Activated CD4-positive, alpha-beta T cell treated with anti-CD3 and anti-CD28 coated beads, Interleukin-2, amount 50 U/mL, for 24 hours (primary cell): ENCODE measurements around the gene DHX32.

Source experiments
- DNase-seq, 2 donors: peaks; one replicate each; pipeline ENCODE4 v3.0.0-alpha.2; 2020; ENCODE audit warnings: low read depth in 1 of 2, low spot score in 1 of 2

Gene DHX32

GRCh38 chr10:125850766-125851731, 30.0 kb downstream of the DHX32 start:
- DNase-seq: no peak

GRCh38 chr10:125849448-125849847, 31.6 kb downstream of the DHX32 start:
- no peak for DNase-seq

- no peak for DNase-seq
These were observed 32.2 kb downstream of the DHX32 start for GRCh38 chr10:125848857-125849256.

- DNase-seq: no peak
These were observed 32.7 kb downstream of the DHX32 start for GRCh38 chr10:125848371-125848770.

- DNase-seq: no peak
These were observed 34.2 kb downstream of the DHX32 start for GRCh38 chr10:125846894-125847293.

GRCh38 chr10:125845617-125846016, 35.5 kb downstream of the DHX32 start:
- no peak for DNase-seq

GRCh38 chr10:125844751-125845221, 36.3 kb downstream of the DHX32 start:
- DNase-seq: no peak

GRCh38 chr10:125843603-125844329, 37.3 kb downstream of the DHX32 start:
- DNase-seq: no peak

GRCh38 chr10:125840955-125841354, 40.1 kb downstream of the DHX32 start:
- no peak for DNase-seq

- DNase-seq: no peak
These were observed 40.7 kb downstream of the DHX32 start for GRCh38 chr10:125840406-125840805.

- no peak for DNase-seq
These were observed 42.1 kb downstream of the DHX32 start for GRCh38 chr10:125838802-125839575.

- DNase-seq: no peak
These were observed 44.3 kb downstream of the DHX32 start for GRCh38 chr10:125836746-125837145.

GRCh38 chr10:125828311-125828710, 52.8 kb downstream of the DHX32 start:
- no peak for DNase-seq

- DNase-seq: no peak
These were observed 54.0 kb downstream of the DHX32 start for GRCh38 chr10:125827133-125827532.

- no peak for DNase-seq
These were observed 56.4 kb downstream of the DHX32 start for GRCh38 chr10:125824736-125825135.

GRCh38 chr10:125823663-125824251, 57.3 kb downstream of the DHX32 start:
- no peak for DNase-seq

GRCh38 chr10:125822878-125823662, 58.0 kb downstream of the DHX32 start, which contains the start of the genes BCCIP and UROS:
Gene BCCIP (plus strand): TSS chr10:125823546. CDS start chr10:125823558, 12 bp downstream.
Gene UROS (minus strand): TSS chr10:125823258. CDS start chr10:125816499, 6,759 bp downstream.
- peak; percentile 89 for DNase-seq

- DNase-seq: no peak
These were observed 60.4 kb downstream of the DHX32 start for GRCh38 chr10:125820701-125821100.

- DNase-seq: no peak
These were observed 63.6 kb downstream of the DHX32 start for GRCh38 chr10:125817337-125817946.
